ENCODE data around the gene AK4. TPM values are rescaled to one million over a fixed set of nuclear protein-coding genes. Genes with fewer than 3 reads are reported as not detected.
"Not testable (repeated sequence)": the region's sequence is repeated elsewhere in the genome, so short reads cannot be mapped to it uniquely, and the experiment has no call there.

Gene AK4
- total and polyA plus RNA-seq, 10 donors: 0.46 to 15.1 (median 4.3) TPM

GRCh38 chr1:65114322-65114721 lies 33.7 kb upstream of the AK4 start:
- WGBS, 5 donors: 39 to 73% (median 59%) methylated on average over 4 of the region's 4 CpGs

GRCh38 chr1:65119951-65120350 lies 28.1 kb upstream of the AK4 start:
- Histone ChIP-seq H3K27ac (no peak overlapping the region), H3K4me1 (no peaks in the 10 kb centered on the region), H3K4me3 (no peak overlapping the region), H3K9me3 (no peaks in the 10 kb centered on the region), H3K36me3 (no peaks in the 10 kb centered on the region), H3K27me3 (replicated peaks in 1 of 7) (no peaks in the 10 kb centered on the region)
- intact Hi-C loops (cut with DNase I; ENCODE audit: low total_unique reads): no loop called here
- TF ChIP-seq POLR2AphosphoS5 (IDR thresholded peaks at IDR 0.05): no peak
- 79 to 95% (median 91%) methylated on average over 4 of the region's 4 CpGs for WGBS, 5 donors
- DNase-seq: no peak

More at GRCh38 chr1:65114322-65114721, 33.7 kb upstream of the AK4 start:
- intact Hi-C loops (cut with DNase I; ENCODE audit: low total_unique reads): no loop called here
- H3K27ac ChIP-seq: peak overlapping the region in 5 of 8 donors; percentile 2 to 38 (median 27)
- no peaks in the 10 kb centered on the region for H3K27me3 ChIP-seq (replicated peaks in 1 of 7)
- peaks cover 0 to 8% (median 2%) of the 10 kb centered on the region in 8 donors for H3K9me3 ChIP-seq
- H3K36me3 ChIP-seq: no peaks in the 10 kb centered on the region
- no peak for DNase-seq
- H3K4me3 ChIP-seq: no peak overlapping the region
- TF ChIP-seq POLR2A (IDR thresholded peaks at IDR 0.05) (no peak), CTCF (IDR thresholded peaks at IDR 0.05 in 8 of 11, conservative IDR thresholded peaks at IDR 0.05 in 3 of 11) (no peak), POLR2AphosphoS5 (IDR thresholded peaks at IDR 0.05) (no peak)
- H3K4me1 ChIP-seq: peaks cover 0 to 10% (median 0%) of the 10 kb centered on the region in 6 donors

- H3K4me1 ChIP-seq; H3K27ac ChIP-seq; intact Hi-C loops (cut with DNase I; ENCODE audit: low total_unique reads); H3K36me3 ChIP-seq; H3K4me3 ChIP-seq; DNase-seq; H3K9me3 ChIP-seq: not testable (repeated sequence)
- WGBS, 5 donors: 89 to 96% (median 94%) methylated on average over 4 of the region's 4 CpGs
- H3K27me3 ChIP-seq (replicated peaks in 1 of 7): peaks cover 0 to 20% (median 0%) of the 10 kb centered on the region in 7 donors
Measured at GRCh38 chr1:65129104-65129503, 18.9 kb upstream of the AK4 start.

- H3K4me3 ChIP-seq: no peak overlapping the region
- intact Hi-C loops (cut with DNase I; ENCODE audit: low total_unique reads): no loop called here
- H3K4me1 ChIP-seq: peaks cover 0 to 7% (median 0%) of the 10 kb centered on the region in 6 donors
- H3K27me3 ChIP-seq (replicated peaks in 1 of 7): peaks cover 0 to 12% (median 0%) of the 10 kb centered on the region in 7 donors
- no peak for DNase-seq
- no peak for TF ChIP-seq POLR2A (IDR thresholded peaks at IDR 0.05)
- no peak for TF ChIP-seq CTCF (IDR thresholded peaks at IDR 0.05 in 8 of 11, conservative IDR thresholded peaks at IDR 0.05 in 3 of 11)
- TF ChIP-seq POLR2AphosphoS5 (IDR thresholded peaks at IDR 0.05): no peak
- H3K27ac ChIP-seq: no peak overlapping the region
- H3K36me3 ChIP-seq: no peaks in the 10 kb centered on the region
- 85 to 97% (median 92%) methylated on average over 1 of the region's 1 CpG for WGBS, 5 donors
- no peaks in the 10 kb centered on the region for H3K9me3 ChIP-seq
Measured at GRCh38 chr1:65138524-65138923, 9.5 kb upstream of the AK4 start.

- H3K36me3 ChIP-seq; H3K4me1 ChIP-seq; H3K9me3 ChIP-seq; DNase-seq; intact Hi-C loops (cut with DNase I; ENCODE audit: low total_unique reads); H3K4me3 ChIP-seq; H3K27ac ChIP-seq: not testable (repeated sequence)
- peaks cover 0 to 23% (median 0%) of the 10 kb centered on the region in 7 donors for H3K27me3 ChIP-seq (replicated peaks in 1 of 7)
- WGBS, 5 donors: 60 to 83% (median 78%) methylated on average over 2 to 3 of the region's 3 CpGs
Measured at GRCh38 chr1:65139793-65140192, 8.2 kb upstream of the AK4 start.

GRCh38 chr1:65141394-65141793 lies 6.6 kb upstream of the AK4 start:
- Histone ChIP-seq H3K4me1 (peaks cover 0 to 7% (median 0%) of the 10 kb centered on the region in 6 donors), H3K36me3 (no peaks in the 10 kb centered on the region), H3K27me3 (replicated peaks in 1 of 7) (peaks cover 0 to 38% (median 5%) of the 10 kb centered on the region in 7 donors), H3K27ac (no peak overlapping the region), H3K4me3 (no peak overlapping the region), H3K9me3 (no peaks in the 10 kb centered on the region)
- DNase-seq: no peak
- TF ChIP-seq POLR2AphosphoS5 (IDR thresholded peaks at IDR 0.05) (no peak), POLR2A (IDR thresholded peaks at IDR 0.05) (no peak), CTCF (IDR thresholded peaks at IDR 0.05 in 8 of 11, conservative IDR thresholded peaks at IDR 0.05 in 3 of 11) (no peak)
- intact Hi-C loops (cut with DNase I; ENCODE audit: low total_unique reads): no loop called here
- 25 to 48% (median 33%) methylated on average over 4 of the region's 4 CpGs for WGBS, 5 donors

Measured in spleen (tissue), 11 donors.